Hematopoietic multipotent progenitor cell treated with erythropoietin and hydrocortisone succinate and interleukin-3 and kit ligand, for 8 days (in vitro differentiated cells): Measurements from ENCODE around the gene TRAPPC12.

Source experiments
- DNase-seq: peaks from one replicate; pipeline ENCODE4 v3.0.0-alpha.2; 2015

Gene TRAPPC12

GRCh38 chr2:3457524-3458395, 78.3 kb downstream of the TRAPPC12 start:
- no peak for DNase-seq

- DNase-seq, result peak; percentile 89
These were observed 79.1 kb downstream of the TRAPPC12 start for GRCh38 chr2:3458396-3459184.

GRCh38 chr2:3459185-3460015, 79.9 kb downstream of the TRAPPC12 start:
- no peak for DNase-seq

GRCh38 chr2:3460156-3460555, 80.7 kb downstream of the TRAPPC12 start:
- DNase-seq, result no peak

- no peak for DNase-seq
These were observed 81.6 kb downstream of the TRAPPC12 start for GRCh38 chr2:3460831-3461800.

GRCh38 chr2:3461801-3462492, 82.5 kb downstream of the TRAPPC12 start:
- peak; percentile 81 for DNase-seq

GRCh38 chr2:3462493-3463104, 83.1 kb downstream of the TRAPPC12 start:
- DNase-seq, result no peak

- no peak for DNase-seq
These were observed 83.8 kb downstream of the TRAPPC12 start for GRCh38 chr2:3463186-3463835.

GRCh38 chr2:3463944-3464343, 84.5 kb downstream of the TRAPPC12 start:
- DNase-seq, result no peak

- DNase-seq, result no peak
These were observed 85.0 kb downstream of the TRAPPC12 start for GRCh38 chr2:3464401-3465005.

- no peak for DNase-seq
These were observed 85.8 kb downstream of the TRAPPC12 start for GRCh38 chr2:3465328-3465727.

GRCh38 chr2:3465844-3466481, 86.5 kb downstream of the TRAPPC12 start:
- no peak for DNase-seq

- no peak for DNase-seq
These were observed 87.0 kb downstream of the TRAPPC12 start for GRCh38 chr2:3466482-3466863.

- no peak for DNase-seq
These were observed 87.5 kb downstream of the TRAPPC12 start for GRCh38 chr2:3466966-3467365.

- no peak for DNase-seq
These were observed 88.2 kb downstream of the TRAPPC12 start for GRCh38 chr2:3467654-3468053.

- DNase-seq, result no peak
These were observed 88.9 kb downstream of the TRAPPC12 start for GRCh38 chr2:3468296-3468988.

GRCh38 chr2:3469486-3469885, 90.0 kb downstream of the TRAPPC12 start:
- no peak for DNase-seq

GRCh38 chr2:3470166-3470651, 90.7 kb downstream of the TRAPPC12 start:
- DNase-seq, result no peak
